DLD1 (cell line): ENCODE measurements around the gene RNF220.
"Not testable (repeated sequence)": the region's sequence is repeated elsewhere in the genome, so short reads cannot be mapped to it uniquely, and the experiment has no call there.

Experiments used
- in situ Hi-C: cut with HindIII; loops from 2 replicates; pipeline ENCODE4 v1.10.0; 2017; ENCODE audit warnings: low sequenced_read_pairs

Gene RNF220

DNA sequence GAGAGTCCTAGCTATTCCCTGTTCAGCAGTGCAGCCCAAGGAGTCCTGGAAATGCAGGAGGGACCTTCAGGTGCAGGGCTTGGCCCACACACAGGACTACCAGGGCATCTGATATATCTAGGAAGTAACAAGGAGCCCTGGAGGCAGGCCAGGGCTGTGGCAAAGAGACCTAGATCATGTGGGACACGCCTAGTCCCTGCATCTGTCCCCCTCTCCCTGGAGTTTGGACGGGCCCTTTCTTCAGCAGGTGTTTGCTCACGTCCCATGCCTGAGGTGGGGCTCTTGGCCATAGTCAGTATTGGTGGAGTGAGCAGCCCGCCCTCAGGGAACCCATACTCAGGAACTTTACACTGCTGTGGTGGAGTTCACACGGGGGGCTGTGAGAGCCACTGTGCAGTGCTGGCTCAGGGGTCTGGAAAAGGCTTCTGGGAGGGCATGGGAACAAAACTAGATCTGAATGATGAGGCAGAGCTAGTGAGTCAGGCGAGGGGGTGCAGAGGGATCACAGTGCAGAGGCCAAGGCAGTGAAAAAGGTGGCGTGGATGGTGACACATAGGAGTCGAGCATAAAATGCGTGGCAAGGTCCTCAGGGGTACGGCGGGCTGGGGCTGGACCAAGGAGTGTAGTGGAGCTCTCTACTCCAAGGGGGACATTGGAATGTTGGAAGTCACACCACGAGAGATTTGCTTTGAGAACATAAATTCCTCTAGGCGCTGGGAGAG, 243.6 kb downstream of the RNF220 start:
- in situ Hi-C loops: no loop called here

DNA sequence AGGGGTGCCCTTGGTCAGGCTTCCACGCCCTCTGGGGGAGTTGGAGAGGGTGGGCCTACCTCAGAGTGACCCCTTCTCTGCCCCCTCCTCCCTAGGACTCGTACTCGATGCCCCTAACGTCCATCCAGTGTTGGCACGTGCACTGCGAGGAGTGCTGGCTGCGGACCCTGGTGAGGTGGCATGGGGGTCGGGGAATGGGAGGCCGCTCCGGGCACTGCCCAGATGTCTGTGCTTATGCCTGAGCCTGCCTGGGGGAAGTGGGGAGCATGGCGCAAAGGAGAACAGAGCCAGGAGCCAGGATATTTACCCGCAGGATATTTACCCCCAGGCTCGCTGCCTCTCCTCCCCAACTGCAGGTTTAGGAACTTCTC, 244.7 kb downstream of the RNF220 start:
- in situ Hi-C loops: no loop called here

DNA sequence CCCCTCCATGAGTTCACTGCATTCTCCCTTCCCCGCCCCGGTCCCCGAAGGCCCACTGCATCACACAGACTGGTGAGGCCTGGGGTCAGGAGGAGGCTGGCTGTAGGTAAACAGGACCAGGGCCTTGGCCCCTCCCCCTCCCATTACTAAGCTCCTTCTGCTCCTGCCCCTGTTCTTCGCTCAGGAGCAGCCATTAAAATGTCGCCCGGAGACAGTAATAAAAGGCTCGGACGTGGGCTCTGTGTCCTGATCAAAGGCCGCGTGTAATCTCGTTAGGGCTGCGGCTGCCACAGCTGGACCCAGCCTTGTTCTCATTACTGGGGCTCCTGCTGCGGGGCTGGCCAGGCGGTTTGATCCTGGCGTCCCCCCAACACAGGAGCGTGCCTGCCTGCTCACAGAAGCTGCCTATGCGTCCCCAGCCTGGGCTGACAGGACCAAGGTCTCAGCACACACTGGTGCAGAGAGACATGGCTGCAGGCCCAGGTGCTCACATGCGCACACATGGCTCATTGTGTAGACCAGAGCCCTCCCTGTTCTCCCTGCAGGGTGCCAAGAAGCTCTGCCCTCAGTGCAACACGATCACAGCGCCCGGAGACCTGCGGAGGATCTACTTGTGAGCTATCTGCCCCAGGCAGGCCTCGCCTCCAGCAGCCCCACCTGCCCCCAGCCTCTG, 245.2 kb downstream of the RNF220 start:
- in situ Hi-C loops: no loop called here

GRCh38 chr1:44651069-44651468, 246.0 kb downstream of the RNF220 start:
- in situ Hi-C loops: no loop called here

DNA sequence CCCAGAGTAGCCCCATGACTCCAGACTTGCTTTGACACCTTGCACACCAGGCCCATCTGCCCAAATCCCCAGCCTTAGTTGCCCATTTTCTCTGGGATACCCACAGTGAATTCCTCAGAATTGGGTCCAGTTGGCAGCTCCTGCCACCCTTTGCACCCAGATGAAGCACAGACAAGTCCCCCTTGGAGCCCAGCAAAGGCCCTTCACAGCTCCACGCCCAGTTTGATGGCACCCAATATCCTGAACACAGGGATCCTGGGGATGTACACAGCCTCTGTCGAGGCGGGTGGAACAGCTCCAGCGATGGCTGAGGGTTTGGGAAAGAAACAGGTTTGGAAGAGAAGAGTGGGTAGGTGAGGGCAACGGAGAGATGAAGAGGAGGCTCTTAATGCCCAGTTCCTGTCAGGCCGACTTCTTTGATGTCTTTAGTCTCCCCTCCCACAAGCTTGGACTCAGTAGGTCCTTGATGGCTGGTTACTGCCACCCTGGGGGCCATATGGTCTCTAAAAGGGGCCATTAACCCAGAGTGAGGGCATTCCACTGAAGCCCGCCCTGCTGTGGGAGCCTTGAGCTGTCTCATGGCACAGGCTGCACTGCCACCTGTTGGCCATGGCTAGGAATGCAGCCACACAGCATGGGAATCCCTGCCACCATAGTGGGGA, 247.5 kb downstream of the RNF220 start:
- in situ Hi-C loops: no loop called here

GRCh38 chr1:44653107-44653964, 248.3 kb downstream of the RNF220 start:
- in situ Hi-C loops: no loop called here

DNA sequence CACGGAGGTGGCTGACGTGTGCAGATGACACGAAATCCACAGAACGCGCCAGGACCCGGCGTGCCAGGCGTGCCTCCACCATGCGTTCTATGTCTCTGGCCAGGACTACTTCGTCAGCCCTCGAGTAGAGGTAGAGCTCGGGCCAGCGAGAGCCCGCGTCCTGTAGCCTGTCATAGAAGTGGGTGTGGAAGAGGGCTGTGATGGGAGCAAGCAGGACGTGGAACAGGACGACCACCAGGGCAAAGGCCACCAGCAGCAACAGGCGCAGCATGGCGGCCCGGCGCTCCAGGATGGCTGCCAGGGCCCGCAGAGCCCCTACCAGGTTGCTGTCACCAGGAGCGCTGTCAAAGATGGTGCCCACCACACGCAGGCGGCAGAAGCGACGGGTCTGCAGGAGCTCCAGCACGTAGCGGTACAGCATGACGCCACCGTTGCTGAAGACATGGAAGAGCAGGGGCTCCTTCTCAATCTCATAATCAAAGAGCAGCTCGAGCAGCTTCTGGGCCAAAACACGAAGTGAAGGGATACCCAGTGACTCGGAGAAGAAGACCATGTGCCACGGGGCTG, 249.6 kb downstream of the RNF220 start:
- in situ Hi-C loops: no loop called here

DNA sequence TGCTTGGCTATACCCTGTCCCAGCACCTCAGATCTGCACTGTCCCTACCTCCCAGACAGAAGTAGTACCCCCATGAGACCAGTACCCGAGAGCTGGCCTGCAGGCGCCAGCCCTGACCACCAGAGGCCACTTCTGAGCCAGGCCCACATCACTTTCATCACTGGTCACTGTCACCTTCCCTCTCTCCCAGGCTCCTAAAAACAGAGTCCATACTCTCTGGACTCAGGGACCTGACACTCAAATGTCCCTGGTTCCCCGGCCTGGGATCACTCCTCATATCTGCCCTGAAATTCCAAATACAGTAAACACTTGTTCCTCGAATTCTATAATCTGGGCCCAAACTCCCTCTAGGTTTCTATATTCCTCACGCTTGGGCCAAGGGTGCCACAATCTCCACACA, 250.6 kb downstream of the RNF220 start:
- in situ Hi-C loops: no loop called here

GRCh38 chr1:44659566-44659965, 254.5 kb downstream of the RNF220 start:
- in situ Hi-C loops: no loop called here

DNA sequence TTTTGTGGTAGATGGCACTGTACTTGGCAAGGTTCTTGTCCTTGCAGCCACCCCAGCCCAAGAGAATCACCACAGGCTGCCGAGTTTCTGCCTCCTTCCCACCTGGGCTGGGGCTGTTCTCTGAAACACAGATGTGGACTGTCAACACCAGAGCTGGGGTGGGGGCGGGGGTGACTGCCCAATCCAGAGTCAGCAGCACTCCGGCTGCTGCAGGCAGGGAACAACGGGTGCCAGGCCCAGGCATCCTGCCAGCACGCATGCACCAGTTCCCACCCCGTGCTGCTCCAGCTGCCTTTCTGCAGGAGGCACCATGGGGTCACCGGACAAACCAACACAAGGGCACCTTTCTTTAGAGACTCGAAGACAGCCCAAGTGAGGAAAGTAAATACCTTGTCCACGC, 255.1 kb downstream of the RNF220 start:
- in situ Hi-C loops: no loop called here

GRCh38 chr1:44661781-44662682, 257.0 kb downstream of the RNF220 start:
- in situ Hi-C loops: no loop called here

- in situ Hi-C loops: no loop called here
Measured at GRCh38 chr1:44662683-44663030, 257.6 kb downstream of the RNF220 start.

GRCh38 chr1:44663417-44663816, 258.4 kb downstream of the RNF220 start:
- in situ Hi-C loops: no loop called here

GRCh38 chr1:44664730-44665370, 259.8 kb downstream of the RNF220 start:
- in situ Hi-C loops: no loop called here

DNA sequence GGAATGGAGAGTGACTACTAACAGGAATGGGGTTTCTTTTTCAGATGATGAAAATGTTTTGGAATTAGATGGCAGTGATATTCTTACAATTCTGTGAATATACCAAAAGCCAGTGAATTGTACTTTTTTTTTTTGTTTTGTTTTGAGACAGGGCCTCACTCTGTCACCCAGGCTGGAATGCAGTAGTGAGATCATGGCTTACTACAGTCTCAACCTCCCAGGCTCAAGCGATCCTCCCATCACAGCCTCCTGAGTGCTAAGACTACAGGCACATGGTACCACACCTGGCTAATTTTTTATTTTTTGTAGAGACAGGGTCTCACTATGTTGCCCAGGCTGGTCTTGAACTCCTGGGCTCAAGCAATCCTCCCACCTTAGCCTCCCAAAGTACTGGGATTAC, 261.7 kb downstream of the RNF220 start:
- in situ Hi-C loops: not testable (repeated sequence)

DNA sequence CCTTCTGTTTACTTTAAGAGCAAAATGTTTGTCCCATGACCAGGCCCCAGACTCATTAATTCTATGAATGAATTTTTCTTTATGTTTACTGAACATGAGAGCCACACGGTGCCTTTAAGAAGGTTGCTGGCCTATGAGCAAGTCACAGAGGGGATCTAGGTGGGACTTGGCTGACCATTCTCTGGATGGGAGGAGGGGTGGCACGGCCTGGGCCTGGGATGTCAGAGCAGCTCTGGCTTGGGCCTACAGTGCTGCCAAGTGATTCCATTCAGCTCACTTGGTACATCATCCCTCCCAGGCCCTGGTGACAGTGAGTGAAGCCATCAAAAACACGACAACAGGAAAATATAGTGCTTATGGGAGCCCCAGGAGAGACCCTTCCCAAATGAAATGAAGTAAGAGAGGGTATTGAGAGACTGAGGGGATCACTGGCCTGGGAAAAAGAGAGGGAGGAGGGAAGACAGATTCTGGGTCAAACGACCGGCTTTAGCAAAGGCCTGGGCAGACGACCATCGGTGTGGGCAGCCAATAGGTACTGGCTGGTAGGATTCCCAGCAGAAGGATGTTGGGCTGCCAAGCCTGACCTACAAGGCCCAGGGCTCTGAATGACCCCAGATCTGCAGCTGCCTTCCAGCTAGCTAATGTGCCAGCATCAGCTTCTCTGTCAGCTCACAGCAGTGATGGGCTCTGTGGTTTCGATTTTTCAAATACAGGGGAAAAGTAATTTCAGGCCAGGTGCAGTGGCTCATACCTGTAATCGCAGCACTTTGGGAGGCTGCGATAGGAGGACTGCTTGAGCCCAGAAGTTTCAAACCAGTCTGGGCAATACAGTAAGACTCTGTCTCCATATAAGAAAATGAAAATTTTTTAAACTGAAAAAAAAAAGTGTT, 265.9 kb downstream of the RNF220 start:
- in situ Hi-C loops: no loop called here

DNA sequence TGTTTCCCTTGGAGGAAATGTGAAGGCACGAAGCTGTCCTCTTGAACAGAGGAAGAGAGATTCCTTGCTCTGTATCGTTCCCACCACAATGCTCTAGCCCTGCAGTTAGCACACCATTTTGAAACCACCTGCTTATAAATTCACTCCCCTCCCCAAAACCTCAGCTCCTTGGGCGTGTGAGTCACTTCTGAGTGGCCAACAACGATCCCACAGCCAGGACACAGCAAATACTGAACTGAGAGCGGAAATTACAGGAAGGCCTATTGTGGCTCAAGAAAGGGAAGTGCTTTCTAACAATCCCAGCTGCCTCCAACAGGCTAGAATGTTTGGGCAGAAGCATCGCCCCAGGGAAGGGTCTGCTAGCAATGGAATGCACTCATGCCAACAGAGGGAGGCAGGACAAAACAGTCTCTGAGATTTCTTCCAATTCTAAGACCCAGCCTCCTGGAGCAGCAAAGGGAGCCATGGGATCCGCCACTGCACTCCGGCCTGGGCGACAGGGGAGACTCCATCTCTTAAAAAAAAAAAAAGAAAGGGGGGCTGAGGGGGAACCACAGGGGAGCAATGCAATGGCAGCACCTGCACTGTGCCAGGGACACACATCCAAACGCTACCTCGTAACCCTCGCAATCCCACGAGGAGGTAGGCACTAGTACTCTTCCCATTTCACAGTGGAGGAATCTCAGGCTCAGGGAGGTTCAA, 267.4 kb downstream of the RNF220 start:
- in situ Hi-C loops: no loop called here
